CD4-positive, alpha-beta T cell treated with Interleukin-12 subunit alpha and Interleukin-12 subunit beta, for 1 hour (primary cell): ENCODE data around the gene ZSCAN20.

Experiments used
- DNase-seq: peaks from one replicate; pipeline ENCODE4 v3.0.0-alpha.2; 2020

The ZSCAN20 gene

DNA sequence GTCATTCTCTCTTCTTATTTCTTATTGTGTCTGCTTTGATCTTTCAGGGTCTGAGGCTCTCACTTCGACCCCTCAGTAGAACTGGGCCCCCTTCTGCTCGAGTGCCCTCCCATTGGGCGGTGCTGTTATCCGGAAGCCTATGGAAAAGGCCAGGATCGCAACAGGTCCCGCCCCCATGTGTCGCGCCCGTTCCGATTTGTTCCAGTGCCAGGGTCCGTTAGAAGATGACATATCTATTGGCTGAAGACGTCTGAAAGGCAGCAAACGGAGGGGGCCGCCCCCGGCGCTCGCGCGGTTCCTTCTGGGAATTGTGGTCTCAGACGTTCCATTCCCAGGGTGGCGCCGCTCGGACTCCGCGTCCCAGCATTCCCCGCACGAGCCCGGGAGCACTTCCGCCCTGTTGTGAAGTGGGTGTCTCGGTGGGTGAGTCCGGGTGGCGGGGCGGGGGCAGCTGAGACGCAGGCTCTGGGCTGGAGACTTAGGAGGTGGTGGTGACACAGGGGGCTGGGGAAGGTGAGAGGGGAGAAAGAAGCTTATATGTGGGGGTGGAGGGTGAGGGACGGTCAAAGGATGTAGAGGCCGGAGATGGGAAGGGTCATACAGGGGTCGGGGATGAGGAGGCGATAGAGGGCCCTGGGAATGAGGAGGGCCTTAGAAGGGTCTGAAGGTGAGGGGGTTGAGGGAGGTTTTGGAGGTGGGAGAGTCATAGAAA is at the start of gene ZSCAN20:
TSS of gene ZSCAN20 (plus strand) at position 377 of the 712 bp plus-strand sequence. CDS start 6,644 bp downstream, outside the sequence.
- DNase-seq: peak; percentile 88

DNA sequence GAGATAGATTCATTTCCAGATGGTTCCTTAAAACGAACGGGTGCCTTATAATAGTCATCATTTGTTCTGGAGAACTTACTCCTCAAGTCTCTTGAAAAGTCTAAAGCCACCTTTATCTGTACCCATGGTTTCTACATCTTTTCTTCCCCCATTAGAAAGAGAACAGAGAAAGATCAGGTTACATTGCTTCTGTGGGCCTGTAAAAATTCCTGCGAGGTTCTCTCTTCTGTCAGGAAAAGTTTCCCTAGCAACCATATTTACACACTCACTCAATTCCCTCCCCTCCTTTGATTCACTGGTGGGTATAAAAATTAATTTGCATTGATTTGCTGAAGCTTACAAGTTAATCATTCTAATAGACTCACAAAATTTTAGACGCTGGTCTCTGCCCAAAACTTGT is 48.2 kb upstream of the ZSCAN20 start:
- DNase-seq: no peak

DNA sequence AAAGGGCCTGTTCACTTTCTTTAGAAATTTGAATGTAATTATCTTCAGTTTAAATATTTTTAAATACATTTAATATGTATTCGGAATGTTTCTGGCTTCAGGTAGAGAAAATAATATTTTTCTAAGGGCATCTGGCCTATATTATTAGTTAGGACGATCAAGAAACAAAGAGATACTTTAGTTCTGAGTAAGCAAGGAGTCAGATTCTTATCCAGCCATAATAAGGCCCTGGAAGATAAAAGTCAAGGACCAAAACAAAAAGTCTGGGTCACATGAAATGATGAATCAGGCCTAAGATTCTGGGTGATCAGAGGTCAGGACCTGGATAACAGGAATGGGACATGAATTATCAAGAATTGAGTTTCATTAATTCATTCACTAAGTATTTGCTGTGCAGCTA is 47.8 kb upstream of the ZSCAN20 start:
- no peak for DNase-seq

DNA sequence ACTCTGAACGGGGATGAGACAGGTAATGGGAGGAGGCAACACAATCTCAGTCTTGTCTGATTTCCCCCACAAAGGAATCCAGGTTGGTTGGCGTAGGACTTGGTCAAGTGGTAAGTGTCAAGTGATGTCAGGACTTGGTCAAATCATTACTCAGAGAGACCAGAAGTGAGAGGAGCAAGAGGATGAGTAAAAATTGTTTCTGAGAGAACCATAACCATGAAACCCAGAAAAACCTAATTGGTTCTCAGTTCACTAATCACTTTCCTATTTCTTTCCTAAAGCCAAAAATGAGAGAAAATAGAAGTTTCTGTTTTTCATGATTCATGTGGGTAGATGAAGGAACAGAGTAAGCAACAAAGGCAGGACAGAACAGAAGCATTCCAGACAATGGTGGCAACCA is 46.5 kb upstream of the ZSCAN20 start:
- no peak for DNase-seq

DNA sequence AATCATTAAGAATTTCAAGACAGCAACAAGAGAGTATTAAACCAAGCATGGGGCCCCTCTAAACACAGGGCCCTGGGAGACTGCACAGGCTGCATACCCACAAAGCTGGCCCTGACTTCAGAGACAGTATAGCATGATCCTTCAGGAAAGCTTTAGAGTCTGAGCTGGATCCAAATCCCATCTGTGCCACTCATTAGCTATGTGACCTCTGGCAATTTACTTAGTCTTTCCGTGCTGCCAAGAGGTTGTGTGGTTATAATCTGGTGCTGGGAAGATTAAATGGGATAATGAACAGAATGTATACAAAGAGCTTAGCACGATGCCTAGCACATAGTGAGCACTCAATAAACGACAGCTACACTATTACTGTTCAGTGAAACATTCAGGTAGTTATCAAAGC is 45.5 kb upstream of the ZSCAN20 start:
- DNase-seq: no peak

DNA sequence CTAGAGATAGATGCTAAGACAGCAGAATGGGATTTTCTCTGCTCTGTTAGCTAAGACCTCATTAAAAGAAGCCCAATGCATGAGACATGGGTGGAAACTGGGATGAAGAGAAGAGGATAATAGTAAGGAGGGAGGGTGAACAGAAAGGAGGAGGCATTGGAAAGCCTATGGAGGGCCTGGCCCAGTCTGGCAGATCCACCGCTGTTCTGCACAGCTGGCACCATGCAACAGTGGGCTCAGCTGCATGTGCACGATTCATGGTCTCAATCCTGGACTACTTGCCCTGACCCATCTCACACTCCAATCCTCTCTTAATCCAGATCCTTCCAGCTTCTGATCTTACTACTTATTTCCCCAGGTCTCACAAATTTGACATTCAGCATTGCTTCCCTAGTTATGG is 43.8 kb upstream of the ZSCAN20 start:
- no peak for DNase-seq

DNA sequence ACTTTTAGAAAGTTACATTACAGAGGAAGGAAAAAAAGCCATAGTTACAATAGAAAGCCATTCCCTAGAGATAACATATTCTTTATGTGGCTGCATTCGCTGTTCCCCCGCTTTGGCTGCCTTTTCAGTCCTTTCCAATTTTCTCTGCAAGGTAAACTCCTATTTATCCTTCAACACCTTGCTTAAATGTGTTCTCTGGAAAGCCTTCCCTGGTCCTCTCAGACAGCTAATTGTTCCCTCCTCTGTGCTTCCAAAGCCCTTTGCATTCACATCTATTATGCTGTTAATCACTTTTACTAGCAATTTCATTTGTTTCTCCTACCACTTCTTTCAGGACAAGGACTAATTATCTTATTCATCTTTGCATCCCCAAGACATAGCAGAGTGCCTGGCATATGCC is 43.1 kb upstream of the ZSCAN20 start:
- no peak for DNase-seq

DNA sequence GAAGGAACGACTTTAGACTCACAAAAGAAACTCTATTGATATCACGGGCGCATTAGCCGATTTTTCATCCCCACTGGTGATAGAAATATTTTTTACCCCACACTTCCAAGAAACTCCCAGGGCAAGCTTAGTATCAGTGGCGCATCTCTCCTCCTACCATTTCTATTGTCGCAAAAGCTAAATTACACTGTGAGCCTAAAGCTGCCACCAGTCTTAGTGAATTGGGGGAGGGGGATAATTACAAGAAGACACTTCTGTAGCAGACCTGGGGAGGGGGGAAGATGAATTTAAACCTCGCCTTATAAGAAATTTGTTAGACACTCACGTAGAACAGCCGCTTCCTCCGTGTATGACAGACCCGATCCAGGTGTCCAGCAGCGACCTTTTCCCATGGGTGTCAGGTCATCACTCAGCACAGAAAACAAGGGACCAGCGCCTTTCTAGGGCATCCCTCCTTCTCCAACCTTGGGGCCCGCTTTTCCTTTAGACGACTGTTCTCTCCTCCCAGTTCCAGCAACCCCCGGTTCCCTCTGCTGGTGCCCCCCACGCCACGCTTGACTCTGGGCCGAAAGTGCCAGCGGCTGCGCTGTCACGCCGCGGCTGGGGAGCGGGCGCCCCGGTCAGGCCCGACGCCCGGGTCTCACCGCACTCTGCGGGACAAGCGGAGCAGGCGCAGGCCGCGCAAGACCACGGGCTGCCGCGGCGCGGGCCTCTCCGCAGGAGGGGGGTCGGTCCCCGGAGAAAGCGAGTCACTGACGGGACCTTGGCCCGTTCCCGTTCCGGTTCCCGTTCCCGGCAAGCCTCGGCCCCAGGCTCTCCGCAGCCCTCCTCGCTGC is 42.4 kb upstream of the ZSCAN20 start:
- peak; percentile 9 for DNase-seq

DNA sequence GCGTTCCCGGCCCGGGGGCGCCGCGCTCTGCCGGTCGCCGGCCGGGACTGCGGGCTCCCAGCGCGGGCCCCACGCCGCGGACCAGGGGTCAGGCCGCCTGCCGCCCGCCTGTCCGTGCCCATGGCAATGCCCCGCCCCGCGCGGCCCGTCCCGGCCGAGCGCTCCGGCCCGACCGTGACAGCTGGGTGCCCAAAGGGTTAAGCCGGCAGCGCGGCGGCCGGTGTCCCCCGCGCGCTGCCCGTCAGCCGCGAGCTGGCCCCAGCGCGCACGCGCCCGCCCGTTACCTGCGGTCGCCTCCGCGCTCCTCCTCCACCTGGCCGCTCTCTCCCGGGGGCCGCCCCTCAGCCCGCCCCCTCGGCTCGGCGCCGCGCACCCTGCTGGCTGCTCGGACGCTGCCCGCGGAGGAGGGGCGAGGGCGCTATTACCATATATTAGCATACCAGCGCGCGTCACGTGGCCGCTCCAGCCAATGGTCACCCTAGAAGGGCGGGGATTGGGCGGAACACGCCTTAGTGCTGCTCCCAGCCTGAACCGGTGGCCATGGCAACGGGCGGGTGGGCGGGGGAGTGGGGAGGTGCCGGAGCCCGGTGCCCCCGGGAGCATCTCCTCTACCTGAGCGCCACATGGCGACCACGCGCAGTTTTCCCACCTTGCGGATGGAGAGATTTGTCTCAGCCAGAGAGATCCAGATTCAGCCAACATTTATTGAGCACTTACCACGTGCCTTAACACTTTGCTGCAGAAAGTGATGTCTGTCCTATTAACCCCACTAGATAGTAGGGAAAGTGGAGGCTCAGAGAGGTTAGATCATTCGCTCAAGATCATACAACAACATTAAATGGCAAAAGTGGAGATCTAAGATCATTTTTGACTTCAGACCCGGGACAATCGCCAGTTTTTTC is 41.5 kb upstream of the ZSCAN20 start, which contains the start of gene PHC2:
TSS of gene PHC2 (minus strand) at position 404 of the 902 bp plus-strand sequence. CDS start 55,556 bp downstream, outside the sequence.
- peak; percentile 94 for DNase-seq

DNA sequence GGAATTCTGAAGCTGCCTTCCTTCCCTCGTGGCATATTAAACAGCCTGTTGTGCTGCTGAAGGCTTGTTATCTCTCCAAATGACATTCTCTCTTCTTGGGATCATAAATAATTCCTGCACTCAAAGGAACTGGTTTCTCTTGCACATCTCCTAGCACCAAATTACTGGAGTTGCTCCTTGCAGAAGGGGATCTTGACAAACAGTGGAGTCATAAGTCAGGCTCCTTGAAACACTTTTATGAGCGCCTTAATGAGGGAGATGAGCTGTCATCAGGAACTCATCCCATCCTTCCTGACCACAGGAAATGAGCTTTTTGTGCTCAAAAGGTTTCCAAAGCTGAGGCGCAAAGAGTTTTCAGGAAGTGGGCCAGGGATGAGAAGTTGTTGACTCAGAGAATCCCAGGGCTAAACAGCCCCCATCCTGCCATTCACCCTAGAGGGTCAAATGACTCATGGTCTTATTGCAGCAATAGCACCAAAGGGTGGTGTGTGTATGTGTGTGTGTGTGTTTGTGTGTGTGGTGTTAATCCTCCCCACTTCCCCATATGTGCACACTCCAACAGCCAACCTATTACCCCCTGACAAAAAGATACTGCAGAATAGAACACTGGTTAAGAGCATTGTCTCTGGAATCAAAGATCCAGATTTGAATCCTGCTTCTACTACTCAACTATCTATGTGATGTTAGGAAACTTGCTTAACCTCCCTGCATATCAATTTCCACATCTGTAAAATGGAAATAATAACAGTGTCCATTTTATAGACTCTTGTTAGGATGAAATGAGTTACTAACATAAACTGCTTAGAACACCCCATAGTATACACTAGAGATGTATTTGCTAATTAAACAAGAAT is 38.7 kb upstream of the ZSCAN20 start:
- peak; percentile 22 for DNase-seq

DNA sequence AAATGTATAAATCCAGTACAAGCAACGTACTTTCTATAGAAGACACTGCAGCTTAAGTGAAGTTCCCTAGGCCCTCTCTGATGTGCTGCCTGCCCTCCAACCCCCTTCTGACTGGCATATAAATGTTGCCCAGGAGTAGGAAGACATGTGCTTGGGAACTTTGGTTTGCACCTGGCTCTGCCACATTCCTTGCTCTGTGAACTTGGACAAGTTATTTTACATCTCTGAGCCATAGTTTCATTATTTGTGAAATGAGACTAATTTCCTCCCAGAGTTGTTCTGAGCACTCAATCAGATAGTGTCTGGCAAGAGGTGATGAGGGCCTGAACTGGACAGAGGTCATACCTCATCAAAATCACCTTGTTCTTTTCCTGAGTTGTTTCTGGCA is 38.1 kb upstream of the ZSCAN20 start:
- no peak for DNase-seq

DNA sequence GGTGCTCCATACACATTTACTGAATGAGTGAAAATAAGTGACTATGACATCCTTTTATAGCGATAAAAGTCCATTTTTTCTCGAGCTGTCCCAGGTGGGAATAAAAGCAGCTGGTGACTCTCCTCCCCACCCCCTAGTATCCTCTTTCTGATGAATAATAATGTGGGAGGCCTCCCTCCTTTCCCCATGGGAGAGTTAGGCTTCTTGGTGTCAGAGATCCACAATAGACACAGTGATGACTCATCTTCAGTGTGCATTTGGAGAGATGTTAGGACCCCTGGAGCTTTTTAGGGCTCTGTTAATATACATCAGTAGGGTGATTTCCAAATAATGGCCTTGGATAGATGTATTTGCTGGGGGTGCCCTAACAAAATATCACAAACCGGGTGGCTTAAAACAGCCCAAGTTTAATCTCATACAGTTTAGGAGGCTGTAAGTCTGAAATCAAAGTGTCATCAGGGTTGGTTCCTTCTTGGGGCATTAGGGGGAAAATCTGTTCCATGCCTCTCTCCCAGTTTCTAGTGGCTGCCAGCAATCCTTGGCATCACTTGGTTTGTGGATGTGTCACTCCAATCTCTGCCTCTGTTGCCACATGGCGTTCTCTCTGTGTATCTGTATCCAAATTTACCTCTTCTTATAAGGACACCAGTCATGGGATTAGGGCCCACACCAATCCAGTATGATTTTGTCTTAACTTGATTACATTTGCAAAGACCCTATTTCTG is 37.2 kb upstream of the ZSCAN20 start:
- no peak for DNase-seq

DNA sequence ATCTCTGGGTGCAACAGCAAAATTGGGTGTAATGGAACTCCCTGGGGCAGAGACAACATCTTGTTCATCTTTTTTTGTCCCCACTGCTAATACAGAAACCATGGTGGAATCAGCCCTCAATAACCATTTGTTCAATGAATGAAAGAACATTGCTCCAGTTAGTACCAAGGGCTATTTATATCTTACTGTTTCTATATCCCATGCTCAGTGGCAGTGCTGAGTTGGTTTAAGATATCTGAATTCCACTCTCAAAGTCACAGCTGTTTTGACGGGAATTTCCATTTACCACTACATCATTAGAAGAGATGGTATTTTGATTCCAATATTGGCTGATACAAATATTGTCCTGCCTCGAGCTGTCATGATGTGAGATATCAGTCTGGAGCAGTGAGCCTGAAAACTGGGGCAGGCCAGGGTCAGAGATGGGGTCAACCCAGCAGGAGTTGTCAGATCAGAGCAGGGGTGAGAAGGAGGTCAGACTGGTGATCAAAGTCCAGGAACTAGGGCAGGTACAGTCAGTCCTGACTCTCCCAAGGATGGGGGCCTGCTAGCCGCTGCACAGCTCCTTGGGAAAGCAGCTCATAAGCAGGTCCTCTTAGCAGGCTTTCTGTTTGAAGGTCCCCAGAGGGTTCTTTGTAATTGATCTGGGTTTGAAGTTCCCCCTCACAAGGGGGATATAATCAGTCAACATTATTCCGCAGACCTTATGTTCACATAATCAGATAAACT is 35.7 kb upstream of the ZSCAN20 start:
- no peak for DNase-seq

DNA sequence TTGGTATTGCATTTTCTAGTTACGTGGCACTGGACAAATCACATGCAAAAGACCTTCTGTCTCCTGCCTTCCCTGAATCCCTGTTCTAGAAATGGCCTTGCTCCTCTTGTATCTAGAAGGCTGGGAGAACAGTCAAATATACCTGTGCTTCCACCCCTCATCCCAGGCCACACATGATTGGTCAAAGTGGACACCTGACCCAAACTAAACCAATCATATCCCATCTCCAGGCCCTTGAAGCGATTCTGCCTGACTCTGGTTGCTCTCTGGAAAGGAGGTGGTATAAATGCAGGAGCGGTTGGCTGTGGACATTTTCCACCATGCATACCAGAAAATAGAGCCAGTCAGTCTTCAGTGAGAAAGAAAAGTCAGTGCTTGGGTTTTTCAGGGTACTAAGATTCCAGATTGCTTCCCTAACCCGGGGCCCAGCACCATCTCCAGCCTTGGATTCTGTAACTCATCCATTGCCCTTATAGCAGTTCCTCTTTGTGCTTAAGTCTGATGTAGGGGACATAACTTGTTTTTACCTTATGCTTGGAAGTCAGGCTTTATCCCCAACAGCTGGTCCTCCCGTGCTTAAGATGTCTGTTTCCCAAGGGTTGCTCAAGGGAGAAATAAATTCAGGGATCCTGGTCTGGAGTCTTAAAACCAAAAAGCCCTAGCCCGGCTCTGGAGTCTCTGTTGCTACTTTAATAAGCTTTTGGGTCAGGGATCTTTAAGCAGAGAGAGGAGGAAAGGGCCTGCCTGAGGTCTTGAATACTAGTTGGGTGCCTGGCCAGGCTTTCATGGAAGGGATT is 33.9 kb upstream of the ZSCAN20 start:
- DNase-seq: no peak

DNA sequence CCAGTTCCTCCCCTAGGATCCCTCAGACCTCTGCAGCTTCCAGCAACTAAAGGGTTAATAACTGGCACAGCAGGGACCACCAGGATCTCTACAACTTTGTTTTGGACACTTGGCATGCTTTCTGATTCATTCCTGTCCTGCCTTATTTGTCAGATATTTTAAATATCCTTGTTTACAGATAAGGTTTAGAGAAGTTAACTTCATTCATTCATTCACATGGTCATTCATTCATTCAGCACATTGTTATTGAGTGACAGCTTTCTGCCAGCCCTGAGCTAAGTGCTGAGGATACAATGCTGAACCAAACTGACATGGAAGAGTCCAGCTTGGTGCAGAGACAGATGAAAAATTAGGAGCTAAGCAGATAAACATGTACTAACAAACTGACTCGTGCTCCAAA is 32.8 kb upstream of the ZSCAN20 start:
- DNase-seq: no peak

DNA sequence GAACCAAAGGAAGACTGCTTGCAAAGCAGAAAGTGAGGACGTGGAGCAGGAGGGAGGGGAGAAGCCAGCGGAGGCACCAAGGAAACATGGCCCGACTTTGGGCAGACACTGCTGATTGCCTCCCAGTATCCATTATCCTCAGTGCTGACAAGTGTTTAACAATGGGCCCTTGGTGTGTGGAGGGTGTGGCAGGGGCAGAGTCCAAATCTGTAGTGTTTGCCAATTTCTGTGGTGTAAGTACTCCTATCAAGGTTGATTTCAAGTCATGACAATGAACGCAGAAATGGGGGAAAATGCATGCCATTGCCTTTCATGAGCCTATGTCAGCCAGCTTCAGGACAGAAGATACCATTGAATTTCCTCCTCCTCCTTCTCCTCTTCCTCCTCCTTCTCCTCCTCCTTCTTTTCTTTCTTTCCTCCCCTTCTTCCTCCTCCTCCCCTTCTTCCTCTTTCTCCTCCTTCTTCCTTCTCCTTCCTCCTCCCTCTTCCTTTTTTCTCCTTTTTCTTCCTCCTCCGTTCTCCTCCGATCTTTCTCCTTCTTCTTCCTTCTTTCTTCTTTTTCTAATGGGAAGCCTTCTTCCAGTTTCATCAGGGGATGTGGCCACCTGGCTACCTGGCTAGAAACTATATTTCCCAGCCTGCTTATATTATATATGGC is 31.2 kb upstream of the ZSCAN20 start:
- DNase-seq: no peak

DNA sequence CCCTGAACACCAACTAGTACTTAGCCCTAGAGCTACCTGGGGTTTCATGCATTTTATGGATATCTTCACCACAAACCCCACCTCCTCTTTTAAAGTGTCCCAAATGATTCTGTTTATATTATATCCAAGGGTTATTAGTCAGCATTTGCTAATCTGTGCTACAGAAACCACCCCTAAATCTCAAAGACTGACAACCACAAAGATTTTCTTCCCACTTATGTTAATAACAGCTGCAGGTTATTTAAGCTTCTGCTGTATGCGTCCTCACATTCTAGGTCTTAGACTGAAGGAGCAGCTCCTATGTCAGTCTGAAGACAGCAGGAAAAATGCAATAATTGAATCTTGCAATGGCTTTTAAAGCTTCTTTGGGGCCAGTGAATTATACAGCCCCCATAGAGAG is 30.3 kb upstream of the ZSCAN20 start:
- no peak for DNase-seq

DNA sequence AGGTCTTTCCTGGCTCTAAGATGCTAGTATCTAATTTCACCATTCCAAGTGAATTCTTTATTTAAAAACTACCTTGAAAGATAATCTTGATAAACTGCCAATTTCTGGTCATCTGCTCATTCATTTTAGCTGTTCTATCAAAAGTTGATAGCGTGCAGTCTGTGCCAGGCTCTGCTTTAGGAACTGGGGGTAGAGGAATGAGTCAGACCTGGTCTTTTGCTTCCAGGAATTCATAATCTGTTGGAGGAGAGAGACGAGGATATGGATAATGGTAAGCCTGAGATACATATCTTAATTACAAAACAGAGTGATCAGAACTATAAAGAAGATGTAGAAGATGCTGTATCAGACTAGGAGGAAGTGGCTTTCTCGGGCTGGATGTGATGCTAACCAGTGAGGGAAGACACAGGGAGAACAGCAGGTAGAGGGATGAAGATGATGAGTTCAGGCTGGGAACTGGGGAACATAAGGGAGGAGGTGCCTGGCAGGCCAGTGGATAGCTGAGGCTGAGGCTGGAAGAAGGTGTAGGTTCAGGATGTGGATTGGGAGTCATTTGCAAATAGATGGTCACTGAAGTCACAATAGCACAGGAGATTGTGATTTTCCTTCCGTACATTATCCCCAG is 29.3 kb upstream of the ZSCAN20 start:
- DNase-seq: no peak

DNA sequence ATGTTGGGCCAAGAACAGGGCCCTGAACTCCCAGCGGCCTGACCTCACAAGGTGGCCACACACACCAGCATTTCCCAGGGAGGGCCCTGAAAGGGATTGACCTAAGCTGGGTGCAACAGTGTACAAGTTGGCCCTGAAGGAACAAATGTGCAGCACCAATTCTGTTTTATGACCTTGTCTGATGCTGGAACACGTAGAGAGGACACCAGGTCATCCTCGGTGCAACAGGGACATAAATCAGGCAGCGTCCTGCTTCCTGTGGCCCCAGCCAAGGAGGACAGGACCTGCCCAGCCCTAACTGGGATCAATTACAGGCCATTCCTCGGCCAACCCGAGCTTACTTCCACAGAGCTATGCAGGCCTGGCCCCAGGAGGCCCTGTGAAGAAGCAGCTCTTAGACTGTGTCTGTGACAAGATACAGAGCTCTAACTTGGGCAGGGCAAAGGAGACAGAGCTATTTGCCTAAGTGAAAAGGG is 28.7 kb upstream of the ZSCAN20 start:
- DNase-seq: no peak
